ENCODE data around the gene KIF26B.

DNA sequence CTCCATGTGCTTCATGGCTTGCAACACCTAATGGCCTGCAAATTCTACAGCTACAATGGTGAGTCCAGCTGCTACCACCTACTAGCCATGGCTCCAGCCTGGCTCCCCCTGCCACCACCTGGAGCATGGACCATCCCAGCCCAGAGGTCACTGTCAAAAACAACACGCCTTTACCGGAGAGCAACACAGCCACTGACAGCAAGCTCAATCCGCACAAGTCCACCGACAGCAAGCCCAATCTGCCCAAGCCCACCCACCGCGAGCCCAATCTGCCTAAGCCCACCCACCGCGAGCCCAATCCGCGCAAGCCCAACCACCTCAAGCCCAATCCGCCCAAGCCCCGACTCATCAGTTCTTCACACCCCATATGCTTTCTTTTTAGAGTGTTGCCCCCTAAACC, 128.2 kb downstream of the KIF26B start:
- TF ChIP-seq YY1 (IDR thresholded peaks at IDR 0.05; ENCODE audit: insufficient read depth, insufficient read length) (no peak), ZNF274 (IDR thresholded peaks at IDR 0.05; ENCODE audit: low read depth, low read length) (no peak), SUZ12 (IDR thresholded peaks at IDR 0.05; ENCODE audit: extremely low read depth, insufficient read depth, insufficient read length) (no peak)

Measured in NT2/D1 (cell line).